Mesenchymal stem cell (in vitro differentiated cells and primary cell): ENCODE measurements around the gene SLC39A3.

ENCODE experiments used
- DNase-seq: peaks from one replicate; pipeline ENCODE4 v3.0.0-alpha.2; 2013
- H2AFZ ChIP-seq: one replicate; pipeline ENCODE4 v1.6.1; 2013; ENCODE audit warnings: low read depth, mild to moderate bottlenecking, control low read depth, inconsistent platforms, low read length, moderate library complexity
- H2AK5ac ChIP-seq: 2 replicates; pipeline ENCODE4 v1.6.1; 2013; ENCODE audit warnings: low read length, moderate library complexity, mild to moderate bottlenecking, inconsistent platforms; ENCODE audit not compliant: severe bottlenecking
- H2BK120ac ChIP-seq: one replicate; pipeline ENCODE4 v1.6.1; 2013; ENCODE audit warnings: low read depth, mild to moderate bottlenecking, inconsistent platforms, low read length, moderate library complexity
- H2BK12ac ChIP-seq, 2 experiments: one replicate each; pipeline ENCODE4 v1.6.1; 2013; ENCODE audit warnings: inconsistent platforms in 2 of 2, low read length in 2 of 2, mild to moderate bottlenecking in 2 of 2, moderate library complexity in 2 of 2, control low read depth in 1 of 2
- H2BK15ac ChIP-seq: one replicate; pipeline ENCODE4 v1.6.1; 2013; ENCODE audit warnings: mild to moderate bottlenecking, low read depth, inconsistent platforms; ENCODE audit not compliant: poor library complexity, severe bottlenecking
- H2BK5ac ChIP-seq: 2 replicates; pipeline ENCODE4 v1.6.1; 2013; ENCODE audit warnings: low read depth, mild to moderate bottlenecking, low read length, control low read depth, inconsistent platforms; ENCODE audit not compliant: poor library complexity, severe bottlenecking
- H3K14ac ChIP-seq, 2 experiments: one replicate each; pipeline ENCODE4 v1.6.1; 2013; ENCODE audit warnings: inconsistent platforms in 2 of 2, low read length in 2 of 2, control low read depth in 1 of 2, mild to moderate bottlenecking in 1 of 2, moderate library complexity in 1 of 2
- H3K18ac ChIP-seq, 2 experiments: one replicate each; pipeline ENCODE4 v1.6.1; 2013; ENCODE audit warnings: inconsistent platforms in 2 of 2, low read length in 2 of 2, control low read depth in 1 of 2, low read depth in 1 of 2, mild to moderate bottlenecking in 1 of 2
- H3K23ac ChIP-seq, 2 experiments: one replicate each; pipeline ENCODE4 v1.6.1; 2013; ENCODE audit warnings: inconsistent platforms in 2 of 2, low read length in 2 of 2, mild to moderate bottlenecking in 2 of 2, moderate library complexity in 2 of 2, control low read depth in 1 of 2
- H3K27ac ChIP-seq: 2 replicates; pipeline ENCODE4 v1.5.1; 2013; ENCODE audit warnings: mild to moderate bottlenecking, moderate library complexity, low read length, control low read depth, inconsistent platforms; ENCODE audit not compliant: poor library complexity, severe bottlenecking
- H3K27me3 ChIP-seq, 2 experiments: 2 replicates each; pipeline versions ENCODE4 v1.6.1 to v1.7.0; 2013; ENCODE audit warnings: low read length in 2 of 2, mild to moderate bottlenecking in 2 of 2, moderate library complexity in 2 of 2, control low read depth in 1 of 2, inconsistent platforms in 1 of 2; ENCODE audit not compliant: control insufficient read depth in 1 of 2, insufficient read depth in 1 of 2
- H3K36me3 ChIP-seq, 2 experiments: 2 replicates each; pipeline versions ENCODE4 v1.6.1 to v1.7.0; 2013; ENCODE audit warnings: low read length in 2 of 2, control low read depth in 1 of 2, inconsistent platforms in 1 of 2, low read depth in 1 of 2, mild to moderate bottlenecking in 1 of 2; ENCODE audit not compliant: insufficient read depth in 2 of 2, control insufficient read depth in 1 of 2
- H3K4ac ChIP-seq, 2 experiments: one replicate each; pipeline ENCODE4 v1.6.1; 2013; ENCODE audit warnings: inconsistent platforms in 2 of 2, low read length in 2 of 2, mild to moderate bottlenecking in 2 of 2, moderate library complexity in 2 of 2, control low read depth in 1 of 2, low read depth in 1 of 2
- H3K4me1 ChIP-seq: 2 replicates; pipeline ENCODE4 v1.6.1; 2013; ENCODE audit warnings: low read depth, low read length, control low read depth; ENCODE audit not compliant: control insufficient read depth, insufficient read depth
- H3K4me2 ChIP-seq: 2 replicates; pipeline ENCODE4 v1.6.1; 2013; ENCODE audit warnings: low read length, mild to moderate bottlenecking, inconsistent platforms; ENCODE audit not compliant: poor library complexity, severe bottlenecking
- H3K4me3 ChIP-seq, 2 experiments: 2 replicates each; pipeline versions ENCODE4 v1.5.1 to v1.7.0; 2013; ENCODE audit warnings: low read length in 2 of 2, mild to moderate bottlenecking in 2 of 2, control low read depth in 1 of 2, low read depth in 1 of 2; ENCODE audit not compliant: insufficient read depth in 1 of 2
- H3K79me1 ChIP-seq: replicated peaks from 2 replicates; pipeline ENCODE4 v1.6.1; 2013; ENCODE audit warnings: mild to moderate bottlenecking, control low read depth, low read length, inconsistent platforms; ENCODE audit not compliant: poor library complexity, severe bottlenecking
- H3K9ac ChIP-seq: 2 replicates; pipeline ENCODE4 v1.7.0; 2013; ENCODE audit warnings: mild to moderate bottlenecking, low read length, moderate library complexity
- H3K9me3 ChIP-seq: 2 replicates; pipeline ENCODE4 v1.7.0; 2013; ENCODE audit warnings: mild to moderate bottlenecking, low read length; ENCODE audit not compliant: control insufficient read depth
- H4K8ac ChIP-seq: one replicate; pipeline ENCODE4 v1.6.1; 2013; ENCODE audit warnings: inconsistent platforms, mild to moderate bottlenecking, low read length, moderate library complexity
- H4K91ac ChIP-seq: one replicate; pipeline ENCODE4 v1.6.1; 2013; ENCODE audit warnings: mild to moderate bottlenecking, low read length, inconsistent platforms
- WGBS: methylation state at CpG from one replicate; pipeline ENCODE4 v1.1.7; 2013; ENCODE audit warnings: mixed read lengths; 5-methylcytosine and 5-hydroxymethylcytosine counted together

The SLC39A3 gene

GRCh38 chr19:2771786-2772674, 32.2 kb upstream of the SLC39A3 start:
- Histone ChIP-seq H2BK15ac (no peak overlapping the region), H3K9me3 (no peaks in the 10 kb centered on the region), H3K4me2 (no peak overlapping the region), H3K36me3 (peaks cover 11 to 70% of the 10 kb centered on the region in 2 experiments), H3K4ac (no peak overlapping the region), H3K18ac (no peak overlapping the region), H3K4me1 (peaks cover 17% of the 10 kb centered on the region), H3K9ac (peak overlapping the region; percentile 19), H3K23ac (no peak overlapping the region), H2BK120ac (no peak overlapping the region), H3K14ac (no peak overlapping the region), H3K27me3 (no peaks in the 10 kb centered on the region), H4K8ac (no peak overlapping the region), H4K91ac (no peak overlapping the region), H2BK5ac (no peak overlapping the region), H3K79me1 (peaks cover 27% of the 10 kb centered on the region), H2AFZ (no peak overlapping the region), H2AK5ac (no peak overlapping the region), H2BK12ac (no peak overlapping the region), H3K4me3 (no peak overlapping the region), H3K27ac (no peak overlapping the region)
- whole genome bisulfite sequencing: 95% methylated on average over 29 of the region's 29 CpGs
- DNase-seq: no peak

GRCh38 chr19:2770055-2771013, 30.5 kb upstream of the SLC39A3 start:
- H3K9ac ChIP-seq: no peak overlapping the region
- no peak overlapping the region for H2BK5ac ChIP-seq
- no peak for DNase-seq
- H3K27me3 ChIP-seq: no peaks in the 10 kb centered on the region
- WGBS: 95% methylated on average over 40 of the region's 40 CpGs
- no peak overlapping the region for H3K4me3 ChIP-seq
- peaks cover 26 to 79% of the 10 kb centered on the region in 2 experiments for H3K36me3 ChIP-seq
- H4K91ac ChIP-seq: no peak overlapping the region
- H3K4me2 ChIP-seq: no peak overlapping the region
- H3K9me3 ChIP-seq: no peaks in the 10 kb centered on the region
- H4K8ac ChIP-seq: no peak overlapping the region
- H2BK15ac ChIP-seq: no peak overlapping the region
- peaks cover 11% of the 10 kb centered on the region for H3K4me1 ChIP-seq
- no peak overlapping the region for H3K4ac ChIP-seq
- no peak overlapping the region for H3K27ac ChIP-seq
- peaks cover 36% of the 10 kb centered on the region for H3K79me1 ChIP-seq
- no peak overlapping the region for H3K23ac ChIP-seq
- no peak overlapping the region for H2BK120ac ChIP-seq
- H3K18ac ChIP-seq: no peak overlapping the region
- H2BK12ac ChIP-seq: no peak overlapping the region
- no peak overlapping the region for H3K14ac ChIP-seq
- H2AFZ ChIP-seq: no peak overlapping the region
- no peak overlapping the region for H2AK5ac ChIP-seq

GRCh38 chr19:2769218-2769617, 29.4 kb upstream of the SLC39A3 start:
- no peak overlapping the region for H3K9ac ChIP-seq
- H2AFZ ChIP-seq: no peak overlapping the region
- no peak overlapping the region for H4K91ac ChIP-seq
- no peak overlapping the region for H3K4ac ChIP-seq
- H3K27me3 ChIP-seq: no peaks in the 10 kb centered on the region
- H3K4me2 ChIP-seq: no peak overlapping the region
- H3K4me3 ChIP-seq: no peak overlapping the region
- H3K23ac ChIP-seq: no peak overlapping the region
- H4K8ac ChIP-seq: no peak overlapping the region
- no peak overlapping the region for H2BK120ac ChIP-seq
- no peak overlapping the region for H2AK5ac ChIP-seq
- H3K4me1 ChIP-seq: peaks cover 3% of the 10 kb centered on the region
- no peak overlapping the region for H2BK12ac ChIP-seq
- peaks cover 43% of the 10 kb centered on the region for H3K79me1 ChIP-seq
- DNase-seq: no peak
- no peak overlapping the region for H3K27ac ChIP-seq
- H2BK15ac ChIP-seq: no peak overlapping the region
- H3K18ac ChIP-seq: no peak overlapping the region
- H3K9me3 ChIP-seq: no peaks in the 10 kb centered on the region
- H2BK5ac ChIP-seq: no peak overlapping the region
- H3K36me3 ChIP-seq: peaks cover 34 to 81% of the 10 kb centered on the region in 2 experiments
- H3K14ac ChIP-seq: no peak overlapping the region
- WGBS: 99% methylated on average over 8 of the region's 8 CpGs
